ENCODE results near the gene CRADD. TPM values are rescaled to one million over a fixed set of nuclear protein-coding genes. Genes with fewer than 3 reads are reported as not detected.

CRADD gene
- total RNA-seq, 1 donor from 2014 or later: 41.2 TPM

DNA sequence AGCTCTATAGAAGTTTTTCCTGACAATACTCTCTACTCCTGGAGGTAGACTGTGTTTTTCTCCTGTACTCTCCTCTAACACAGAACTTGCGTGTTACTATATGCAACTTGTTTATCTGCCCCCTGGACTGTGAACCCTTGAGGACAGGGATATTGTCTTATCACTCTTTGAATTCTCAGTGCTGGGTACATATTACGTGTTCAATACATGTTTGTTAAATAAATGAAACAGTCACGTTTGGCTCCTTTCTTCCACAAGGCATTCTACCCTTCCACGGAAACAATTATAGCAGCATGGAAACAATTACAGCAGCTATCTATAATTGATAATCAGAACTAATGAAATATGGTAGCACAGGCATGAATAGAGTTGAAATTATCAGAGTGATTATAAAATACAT, 50.7 kb downstream of the CRADD start:
- no peak for TF ChIP-seq EZH2phosphoT487 (IDR thresholded peaks at IDR 0.05)
- TF ChIP-seq EZH2 (IDR thresholded peaks at IDR 0.05): no peak
- TF ChIP-seq, protein P1, sequence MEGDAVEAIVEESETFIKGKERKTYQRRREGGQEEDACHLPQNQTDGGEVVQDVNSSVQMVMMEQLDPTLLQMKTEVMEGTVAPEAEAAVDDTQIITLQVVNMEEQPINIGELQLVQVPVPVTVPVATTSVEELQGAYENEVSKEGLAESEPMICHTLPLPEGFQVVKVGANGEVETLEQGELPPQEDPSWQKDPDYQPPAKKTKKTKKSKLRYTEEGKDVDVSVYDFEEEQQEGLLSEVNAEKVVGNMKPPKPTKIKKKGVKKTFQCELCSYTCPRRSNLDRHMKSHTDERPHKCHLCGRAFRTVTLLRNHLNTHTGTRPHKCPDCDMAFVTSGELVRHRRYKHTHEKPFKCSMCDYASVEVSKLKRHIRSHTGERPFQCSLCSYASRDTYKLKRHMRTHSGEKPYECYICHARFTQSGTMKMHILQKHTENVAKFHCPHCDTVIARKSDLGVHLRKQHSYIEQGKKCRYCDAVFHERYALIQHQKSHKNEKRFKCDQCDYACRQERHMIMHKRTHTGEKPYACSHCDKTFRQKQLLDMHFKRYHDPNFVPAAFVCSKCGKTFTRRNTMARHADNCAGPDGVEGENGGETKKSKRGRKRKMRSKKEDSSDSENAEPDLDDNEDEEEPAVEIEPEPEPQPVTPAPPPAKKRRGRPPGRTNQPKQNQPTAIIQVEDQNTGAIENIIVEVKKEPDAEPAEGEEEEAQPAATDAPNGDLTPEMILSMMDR (IDR thresholded peaks at IDR 0.05): no peak
- no peak for DNase-seq (ENCODE audit: low spot score)
- Histone ChIP-seq H2AFZ (replicated peaks) (no peak overlapping the region), H3K27me3 (no peaks in the 10 kb centered on the region), H3K4me1 (peaks cover 10% of the 10 kb centered on the region), H3K36me3 (no peaks in the 10 kb centered on the region), H3F3A (ENCODE audit: low read depth) (no peaks in the 10 kb centered on the region), H3K9me3 (ENCODE audit: low read depth) (no peaks in the 10 kb centered on the region), H3K9ac (no peak overlapping the region), H3K4me2 (no peak overlapping the region), H3K79me2 (ENCODE audit: low read depth) (no peaks in the 10 kb centered on the region), H3K27ac (no peak overlapping the region), H4K20me1 (ENCODE audit: low read depth) (no peaks in the 10 kb centered on the region), H3K4me3 (no peak overlapping the region)
- H3K4me3 Mint-ChIP-seq: no peak overlapping the region
- peaks cover 2% of the 10 kb centered on the region for H3K27me3 Mint-ChIP-seq (ENCODE audit: insufficient read depth, low read depth)
- H3K27ac Mint-ChIP-seq: no peak overlapping the region
- H3K9me3 Mint-ChIP-seq: no peaks in the 10 kb centered on the region
- H3K36me3 Mint-ChIP-seq: no peaks in the 10 kb centered on the region
- peaks cover 12% of the 10 kb centered on the region for H3K4me1 Mint-ChIP-seq

DNA sequence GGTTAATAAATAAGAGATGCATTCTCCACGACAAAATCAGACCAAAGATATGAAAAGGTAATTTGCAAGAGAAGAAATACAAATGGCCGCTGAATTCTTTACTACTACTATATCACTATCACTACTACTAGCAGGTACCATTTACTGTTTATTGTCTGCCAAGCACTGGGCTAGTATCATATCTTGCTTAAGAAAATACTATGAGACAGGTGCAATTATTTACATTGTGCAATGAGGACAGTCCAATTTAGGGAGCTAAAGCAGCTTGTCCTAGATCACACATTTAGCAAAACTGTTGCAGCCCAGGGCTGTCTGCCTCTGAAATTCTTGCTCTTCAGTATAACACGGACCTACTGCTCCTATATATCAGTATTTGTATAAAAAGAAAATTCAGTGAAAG, 52.8 kb downstream of the CRADD start:
- Histone ChIP-seq H3K27ac (no peak overlapping the region), H3K4me1 (peaks cover 10% of the 10 kb centered on the region), H3F3A (ENCODE audit: low read depth) (no peaks in the 10 kb centered on the region), H3K4me3 (no peak overlapping the region), H3K27me3 (no peaks in the 10 kb centered on the region), H4K20me1 (ENCODE audit: low read depth) (no peaks in the 10 kb centered on the region), H3K9ac (no peak overlapping the region), H2AFZ (replicated peaks) (no peak overlapping the region), H3K4me2 (no peak overlapping the region), H3K79me2 (ENCODE audit: low read depth) (no peaks in the 10 kb centered on the region), H3K9me3 (ENCODE audit: low read depth) (no peaks in the 10 kb centered on the region), H3K36me3 (no peaks in the 10 kb centered on the region)
- DNase-seq (ENCODE audit: low spot score): no peak
- Mint-ChIP-seq H3K4me3 (no peak overlapping the region), H3K9me3 (no peaks in the 10 kb centered on the region), H3K27me3 (ENCODE audit: insufficient read depth, low read depth) (no peaks in the 10 kb centered on the region), H3K36me3 (no peaks in the 10 kb centered on the region), H3K4me1 (peaks cover 12% of the 10 kb centered on the region), H3K27ac (no peak overlapping the region)
- no peak for TF ChIP-seq EZH2phosphoT487 (IDR thresholded peaks at IDR 0.05)
- TF ChIP-seq EZH2 (IDR thresholded peaks at IDR 0.05): no peak
- TF ChIP-seq, protein P1 (IDR thresholded peaks at IDR 0.05): no peak

DNA sequence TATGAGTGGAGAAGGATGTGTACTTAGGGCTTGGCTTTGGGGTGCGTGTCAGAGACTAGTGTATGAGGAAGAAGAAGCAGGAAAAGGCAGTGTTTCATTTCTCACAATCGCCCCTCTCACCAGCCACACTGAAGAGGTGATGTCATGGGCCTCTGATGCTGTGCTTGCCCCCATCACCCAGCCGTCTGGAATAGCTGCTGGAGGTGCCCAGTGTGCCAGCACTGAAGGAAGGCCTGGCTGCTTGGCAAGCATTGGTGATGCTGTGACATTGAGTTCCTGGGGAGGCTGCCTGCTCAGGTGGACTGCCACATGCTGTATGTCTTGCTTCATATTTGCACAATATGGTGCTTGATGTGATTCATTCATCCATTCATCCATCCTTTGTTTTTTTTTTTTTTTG, 56.2 kb downstream of the CRADD start:
- Histone ChIP-seq H3K9me3 (ENCODE audit: low read depth) (no peaks in the 10 kb centered on the region), H3K4me2 (no peak overlapping the region), H3K27ac (no peak overlapping the region), H3K4me3 (no peak overlapping the region), H3K27me3 (peaks cover 13% of the 10 kb centered on the region), H3K36me3 (no peaks in the 10 kb centered on the region), H3K4me1 (no peaks in the 10 kb centered on the region), H3K79me2 (ENCODE audit: low read depth) (no peaks in the 10 kb centered on the region), H3K9ac (no peak overlapping the region), H4K20me1 (ENCODE audit: low read depth) (no peaks in the 10 kb centered on the region), H2AFZ (replicated peaks) (no peak overlapping the region), H3F3A (ENCODE audit: low read depth) (no peaks in the 10 kb centered on the region)
- peaks cover 5% of the 10 kb centered on the region for H3K4me1 Mint-ChIP-seq
- H3K4me3 Mint-ChIP-seq: no peak overlapping the region
- TF ChIP-seq, protein P1 (IDR thresholded peaks at IDR 0.05): no peak
- TF ChIP-seq EZH2 (IDR thresholded peaks at IDR 0.05) (no peak), EZH2phosphoT487 (IDR thresholded peaks at IDR 0.05) (no peak)
- H3K9me3 Mint-ChIP-seq: no peaks in the 10 kb centered on the region
- H3K36me3 Mint-ChIP-seq: no peaks in the 10 kb centered on the region
- no peak overlapping the region for H3K27ac Mint-ChIP-seq
- DNase-seq (ENCODE audit: low spot score): no peak
- no peaks in the 10 kb centered on the region for H3K27me3 Mint-ChIP-seq (ENCODE audit: insufficient read depth, low read depth)
